Measurements from ENCODE around the gene DSTN. TPM values are rescaled to one million over a fixed set of nuclear protein-coding genes. Genes with fewer than 3 reads are reported as not detected.

DSTN gene
- total RNA-seq, 2 experiments from 2014 or later, result 25.5 to 58.1 TPM

- POLR2A ChIA-PET, result interaction anchor here (0.7 to 1.1 kb wide), 2 partner anchors 143 to 637 kb away, joined by 3 read pairs; no protein-coding TSS in a partner anchor
- Histone ChIP-seq H3K79me2 (ENCODE audit: insufficient read depth, low read depth, low read length) (no peaks in the 10 kb centered on the region), H2AFZ (ENCODE audit: low read length) (peak overlapping the region; percentile 39; the same call in 1 of the 2 replicates), H3K36me3 (ENCODE audit: insufficient read depth, low read length) (no peaks in the 10 kb centered on the region), H3K4me3 (ENCODE audit: low read depth, low read length, poor library complexity, severe bottlenecking) (peak overlapping the region; percentile 12), H3K4me1 (ENCODE audit: insufficient read depth, low read length, poor library complexity, severe bottlenecking) (peaks cover 65% of the 10 kb centered on the region), H3K9me2 (ENCODE audit: insufficient read depth, low read length) (no peaks in the 10 kb centered on the region), H3K4me2 (ENCODE audit: low read length) (peak overlapping the region; percentile 52), H4K20me1 (ENCODE audit: insufficient read depth, low read length) (no peaks in the 10 kb centered on the region), H3K27ac (ENCODE audit: low read depth, low read length, poor library complexity, severe bottlenecking) (peak overlapping the region; percentile 76), H3K9me3 (ENCODE audit: low read length) (no peaks in the 10 kb centered on the region)
- CTCF ChIA-PET (ENCODE audit: unreplicated experiment), result interaction anchor here (1.3 kb wide), 1 partner anchor 33 kb away, joined by 3 read pairs; the partner anchor contains the start of gene RRBP1
- peak; percentile 67 for DNase-seq (ENCODE audit: low spot score)
- peak; percentile 79 for TF ChIP-seq CTCF (conservative IDR thresholded peaks at IDR 0.05; ENCODE audit: low read length)
- no peak for TF ChIP-seq EZH2phosphoT487 (IDR thresholded peaks at IDR 0.05; ENCODE audit: borderline replicate concordance, low read depth, low read length)
- intact Hi-C loops (cut with micrococcal nuclease; ENCODE audit: unreplicated experiment), result loop anchor here (2.0 kb wide), 1 partner anchor 78 kb away; the partner anchor contains the start of gene DSTN
- BruUV-seq (replicated peaks), result no TSS peak
These were observed 79.2 kb downstream of the DSTN start for GRCh38 chr20:17648791-17649730.

GRCh38 chr20:17650301-17651128 lies 80.6 kb downstream of the DSTN start:
- H4K20me1 ChIP-seq (ENCODE audit: insufficient read depth, low read length), result no peaks in the 10 kb centered on the region
- H3K27ac ChIP-seq (ENCODE audit: low read depth, low read length, poor library complexity, severe bottlenecking), result peak overlapping the region; percentile 18
- no peak for TF ChIP-seq CTCF (conservative IDR thresholded peaks at IDR 0.05; ENCODE audit: low read length)
- TF ChIP-seq EZH2phosphoT487 (IDR thresholded peaks at IDR 0.05; ENCODE audit: borderline replicate concordance, low read depth, low read length), result no peak
- H3K4me1 ChIP-seq (ENCODE audit: insufficient read depth, low read length, poor library complexity, severe bottlenecking), result peaks cover 55% of the 10 kb centered on the region
- no peak overlapping the region for H3K4me3 ChIP-seq (ENCODE audit: low read depth, low read length, poor library complexity, severe bottlenecking)
- no peaks in the 10 kb centered on the region for H3K36me3 ChIP-seq (ENCODE audit: insufficient read depth, low read length)
- ChIA-PET POLR2A (no interaction called here), CTCF (ENCODE audit: unreplicated experiment) (interaction anchor here (1.6 kb wide), 1 partner anchor 32 kb away, joined by 6 read pairs; the partner anchor contains the start of gene RRBP1)
- H3K79me2 ChIP-seq (ENCODE audit: insufficient read depth, low read depth, low read length), result no peaks in the 10 kb centered on the region
- H3K9me2 ChIP-seq (ENCODE audit: insufficient read depth, low read length), result no peaks in the 10 kb centered on the region
- H2AFZ ChIP-seq (ENCODE audit: low read length), result 0 out of 2 replicates have a peak overlapping the region, but pooled peaks have one; percentile 23
- no TSS peak for BruUV-seq (replicated peaks)
- peak overlapping the region; percentile 49 for H3K4me2 ChIP-seq (ENCODE audit: low read length)
- DNase-seq (ENCODE audit: low spot score), result peak; percentile 39
- intact Hi-C loops (cut with micrococcal nuclease; ENCODE audit: unreplicated experiment), result no loop called here
- no peaks in the 10 kb centered on the region for H3K9me3 ChIP-seq (ENCODE audit: low read length)

Data from OCI-LY7 (cell line).